Activated CD8-positive, alpha-beta memory T cell treated with anti-CD3 and anti-CD28 coated beads, Interleukin-2, amount 10 ng/mL, durations not matched to agents 7 days and 5 days (primary cell): ENCODE results near the gene CPSF7. TPM values are rescaled to one million over a fixed set of nuclear protein-coding genes. Genes with fewer than 3 reads are reported as not detected.

Experiments
- ATAC-seq: fragments of 150-1000 bp; cut with Tn5 transposase; one replicate; pipeline ENCODE4 v1.10.0; 2021; ENCODE audit warnings: moderate library complexity
- CTCF ChIA-PET: fragments of 350-600 bp; sonication (Branson Sonifier 250); formaldehyde crosslinking; loops from one replicate; lab custom pipeline; 2021; ENCODE audit warnings: antibody characterized with exemption; lab: Charles Lee
- DNase-seq: peaks from one replicate; pipeline ENCODE4 v3.0.0-alpha.2; 2020
- H3K27ac Mint-ChIP-seq: one replicate; pipeline ENCODE4 v1.8.0; 2021; ENCODE audit warnings: mild to moderate bottlenecking, mixed read lengths
- H3K27me3 Mint-ChIP-seq: one replicate; pipeline ENCODE4 v1.8.0; 2021; ENCODE audit warnings: mixed read lengths
- H3K36me3 Mint-ChIP-seq: one replicate; pipeline ENCODE4 v1.8.0; 2021; ENCODE audit warnings: mild to moderate bottlenecking, mixed read lengths
- H3K4me1 Mint-ChIP-seq: one replicate; pipeline ENCODE4 v1.8.0; 2021; ENCODE audit warnings: mixed read lengths
- H3K4me3 Mint-ChIP-seq: one replicate; pipeline ENCODE4 v1.8.0; 2021; ENCODE audit warnings: mild to moderate bottlenecking, moderate library complexity, mixed read lengths
- H3K9me3 Mint-ChIP-seq: one replicate; pipeline ENCODE4 v1.8.0; 2022; ENCODE audit warnings: low read depth, mixed read lengths
- total RNA-seq, 2 experiments: library from RNA; stranded (reverse); gene quantifications; one replicate each; pipeline ENCODE4 v1.2.3, GENCODE V29; 2021

Gene CPSF7
- total RNA-seq, 2 experiments from 2014 or later: 103 to 118 TPM

- Mint-ChIP-seq H3K4me3 (no peak overlapping the region), H3K4me1 (peaks cover 19% of the 10 kb centered on the region), H3K27me3 (no peaks in the 10 kb centered on the region), H3K9me3 (peaks cover 2% of the 10 kb centered on the region), H3K27ac (no peak overlapping the region), H3K36me3 (peaks cover 63% of the 10 kb centered on the region)
- DNase-seq (no peak), ATAC-seq (peak; percentile 45)
- CTCF ChIA-PET: interaction anchor here (1.2 to 4.5 kb wide), 3 partner anchors 13 to 35 kb away, joined by 3 to 23 read pairs (median 12); no protein-coding TSS in a partner anchor
These were observed 59.3 kb downstream of the CPSF7 start for GRCh38 chr11:61370349-61371005.

GRCh38 chr11:61369372-61370348 lies 60.1 kb downstream of the CPSF7 start:
- no peak for ATAC-seq
- CTCF ChIA-PET: interaction anchor here (0.7 to 4.5 kb wide), 4 partner anchors 12 to 34 kb away, joined by 3 to 23 read pairs (median 8); partner anchors contain the start of gene TMEM216
- no peaks in the 10 kb centered on the region for H3K27me3 Mint-ChIP-seq
- peak overlapping the region; percentile 22 for H3K27ac Mint-ChIP-seq
- peaks cover 2% of the 10 kb centered on the region for H3K9me3 Mint-ChIP-seq
- H3K4me1 Mint-ChIP-seq: peaks cover 19% of the 10 kb centered on the region
- H3K36me3 Mint-ChIP-seq: peaks cover 58% of the 10 kb centered on the region
- no peak overlapping the region for H3K4me3 Mint-ChIP-seq
- no peak for DNase-seq

DNA sequence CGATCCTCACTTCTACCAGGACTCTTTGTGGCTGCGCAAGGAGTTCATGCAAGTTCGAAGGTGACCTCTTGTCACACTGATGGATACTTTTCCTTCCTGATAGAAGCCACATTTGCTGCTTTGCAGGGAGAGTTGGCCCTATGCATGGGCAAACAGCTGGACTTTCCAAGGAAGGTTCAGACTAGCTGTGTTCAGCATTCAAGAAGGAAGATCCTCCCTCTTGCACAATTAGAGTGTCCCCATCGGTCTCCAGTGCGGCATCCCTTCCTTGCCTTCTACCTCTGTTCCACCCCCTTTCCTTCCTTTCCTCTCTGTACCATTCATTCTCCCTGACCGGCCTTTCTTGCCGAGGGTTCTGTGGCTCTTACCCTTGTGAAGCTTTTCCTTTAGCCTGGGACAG lies 61.1 kb downstream of the CPSF7 start:
- H3K27ac Mint-ChIP-seq: no peak overlapping the region
- H3K4me1 Mint-ChIP-seq: peaks cover 23% of the 10 kb centered on the region
- no peak overlapping the region for H3K4me3 Mint-ChIP-seq
- DNase-seq: no peak
- CTCF ChIA-PET: interaction anchor here (4.5 kb wide), 1 partner anchor 17 kb away, joined by 23 read pairs; no protein-coding TSS in a partner anchor
- ATAC-seq: no peak
- no peaks in the 10 kb centered on the region for H3K27me3 Mint-ChIP-seq
- peaks cover 61% of the 10 kb centered on the region for H3K36me3 Mint-ChIP-seq
- H3K9me3 Mint-ChIP-seq: peaks cover 2% of the 10 kb centered on the region

GRCh38 chr11:61367406-61367805 lies 62.4 kb downstream of the CPSF7 start:
- H3K4me1 Mint-ChIP-seq: peaks cover 35% of the 10 kb centered on the region
- H3K27me3 Mint-ChIP-seq: no peaks in the 10 kb centered on the region
- no peak for DNase-seq
- ATAC-seq: no peak
- CTCF ChIA-PET: interaction anchor here (1.0 to 16.7 kb wide), 3 partner anchors 25 to 73 kb away, joined by 3 to 180 read pairs (median 3); partner anchors contain the start of genes DDB1 and TKFC
- peaks cover 2% of the 10 kb centered on the region for H3K9me3 Mint-ChIP-seq
- peaks cover 61% of the 10 kb centered on the region for H3K36me3 Mint-ChIP-seq
- H3K27ac Mint-ChIP-seq: no peak overlapping the region
- no peak overlapping the region for H3K4me3 Mint-ChIP-seq

DNA sequence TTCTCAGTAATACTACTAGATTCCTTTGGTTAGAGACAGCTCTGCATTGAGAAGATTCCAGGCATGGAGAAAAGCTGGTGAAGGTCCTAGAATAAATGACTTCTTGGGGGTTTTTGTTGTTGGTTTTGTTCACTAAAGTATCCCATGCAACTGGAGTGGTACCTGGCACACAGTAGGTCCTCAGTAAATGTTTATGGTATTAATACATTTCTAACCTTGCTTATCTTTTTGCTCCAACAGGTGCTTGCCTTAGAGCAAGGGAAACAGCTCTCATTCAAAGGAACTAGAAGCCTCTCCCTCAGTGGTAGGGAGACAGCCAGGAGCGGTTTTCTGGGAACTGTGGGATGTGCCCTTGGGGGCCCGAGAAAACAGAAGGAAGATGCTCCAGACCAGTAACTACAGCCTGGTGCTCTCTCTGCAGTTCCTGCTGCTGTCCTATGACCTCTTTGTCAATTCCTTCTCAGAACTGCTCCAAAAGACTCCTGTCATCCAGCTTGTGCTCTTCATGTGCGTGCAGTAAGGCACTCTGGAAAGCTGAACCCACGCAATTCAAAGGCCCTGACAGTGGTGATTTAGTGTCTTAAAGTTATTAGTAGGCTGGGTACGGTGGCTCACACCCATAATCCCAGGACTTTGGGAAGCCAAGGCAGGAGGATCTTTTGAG lies 65.6 kb downstream of the CPSF7 start:
- CTCF ChIA-PET: interaction anchor here (2.3 to 16.7 kb wide), 3 partner anchors 21 to 71 kb away, joined by 10 to 180 read pairs (median 54); partner anchors contain the start of genes DDB1 and TKFC
- Mint-ChIP-seq H3K27ac (peak overlapping the region; percentile 54), H3K36me3 (peaks cover 38% of the 10 kb centered on the region), H3K27me3 (no peaks in the 10 kb centered on the region), H3K9me3 (no peaks in the 10 kb centered on the region), H3K4me1 (peaks cover 41% of the 10 kb centered on the region), H3K4me3 (peak overlapping the region; percentile 99)
- DNase-seq: no peak
- no peak for ATAC-seq

DNA sequence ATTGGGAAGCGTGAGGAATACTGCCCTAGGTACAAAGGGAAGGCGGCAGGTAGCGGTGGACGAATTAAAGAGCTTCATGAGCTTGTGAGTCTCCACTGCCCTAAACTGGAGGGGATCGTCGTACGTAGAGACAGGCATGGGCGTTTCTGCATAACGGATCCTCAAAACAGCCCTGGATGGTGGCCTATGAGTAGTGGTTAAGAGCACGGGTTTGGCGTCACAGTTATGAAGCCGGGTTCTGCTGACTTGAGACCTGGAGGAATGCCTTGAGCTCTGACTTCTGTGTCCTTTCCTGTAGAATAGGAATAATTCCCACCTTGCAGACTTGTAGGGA lies 67.3 kb downstream of the CPSF7 start:
- Mint-ChIP-seq H3K27me3 (no peaks in the 10 kb centered on the region), H3K4me3 (peak overlapping the region; percentile 99), H3K9me3 (no peaks in the 10 kb centered on the region), H3K27ac (peak overlapping the region; percentile 98), H3K4me1 (peaks cover 40% of the 10 kb centered on the region), H3K36me3 (peaks cover 30% of the 10 kb centered on the region)
- ATAC-seq: peak; percentile 17
- peak; percentile 66 for DNase-seq
- CTCF ChIA-PET: interaction anchor here (0.9 to 16.7 kb wide), 11 partner anchors 9 to 84 kb away, joined by 3 to 180 read pairs (median 7); partner anchors contain the start of genes DDB1, TKFC and VWCE

GRCh38 chr11:61361741-61362541 lies 67.8 kb downstream of the CPSF7 start, which contains the start of the genes CYB561A3 and TMEM138:
Gene CYB561A3, minus strand, starts transcription at chr11:61361882. Its CDS starts 5,169 bp downstream, at chr11:61356713.
Gene TMEM138, plus strand, starts transcription at chr11:61362374. Its CDS starts 2,017 bp downstream, at chr11:61364391.
- Mint-ChIP-seq H3K9me3 (no peaks in the 10 kb centered on the region), H3K36me3 (peaks cover 25% of the 10 kb centered on the region), H3K4me3 (peak within 1 kb of the TSS; percentile 99), H3K27ac (peak within 1 kb of the TSS; percentile 98), H3K4me1 (peaks cover 40% of the 10 kb centered on the region), H3K27me3 (no peaks in the 10 kb centered on the region)
- CTCF ChIA-PET: interaction anchor here (0.7 to 16.7 kb wide), 13 partner anchors 10 to 84 kb away, joined by 3 to 180 read pairs (median 4); partner anchors contain the start of genes CPSF7, DDB1, SDHAF2 and TKFC
- peak; percentile 95 for ATAC-seq
- DNase-seq: peak; percentile 96

DNA sequence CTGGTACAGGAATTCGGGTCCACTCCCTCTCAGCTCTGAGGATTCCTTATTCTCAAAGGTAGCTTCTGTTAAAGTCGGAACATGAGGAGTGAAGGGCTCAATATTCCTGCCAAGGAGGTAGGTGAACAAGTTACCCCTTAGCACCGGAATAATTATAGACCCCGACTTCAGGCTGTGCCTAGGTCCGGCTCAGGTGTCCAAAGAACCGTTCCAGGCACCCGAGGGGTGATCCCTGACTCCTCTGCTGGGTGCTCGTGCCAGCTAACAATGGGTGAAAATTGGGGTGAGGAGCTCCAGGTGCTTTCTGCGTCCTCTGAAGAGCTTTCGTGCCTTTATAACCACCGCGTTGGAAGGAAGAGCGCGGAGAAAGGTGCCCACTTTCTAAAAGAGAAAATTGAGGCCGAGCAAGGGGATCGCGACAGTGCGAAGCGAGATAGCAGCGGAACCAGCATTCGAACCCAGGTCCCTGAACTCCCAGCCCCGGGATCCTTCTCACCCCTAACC lies 68.5 kb downstream of the CPSF7 start:
- CTCF ChIA-PET: interaction anchor here (0.7 to 16.7 kb wide), 10 partner anchors 11 to 85 kb away, joined by 3 to 180 read pairs (median 6); partner anchors contain the start of genes CPSF7, DDB1, SDHAF2 and TKFC
- H3K27ac Mint-ChIP-seq: peak overlapping the region; percentile 98
- H3K4me3 Mint-ChIP-seq: peak overlapping the region; percentile 99
- no peaks in the 10 kb centered on the region for H3K27me3 Mint-ChIP-seq
- DNase-seq (no peak), ATAC-seq (no peak)
- H3K9me3 Mint-ChIP-seq: no peaks in the 10 kb centered on the region
- H3K36me3 Mint-ChIP-seq: peaks cover 19% of the 10 kb centered on the region
- peaks cover 40% of the 10 kb centered on the region for H3K4me1 Mint-ChIP-seq

GRCh38 chr11:61359516-61359915 lies 70.3 kb downstream of the CPSF7 start:
- Mint-ChIP-seq H3K9me3 (no peaks in the 10 kb centered on the region), H3K27ac (peak overlapping the region; percentile 9), H3K4me3 (no peak overlapping the region), H3K36me3 (peaks cover 19% of the 10 kb centered on the region), H3K27me3 (no peaks in the 10 kb centered on the region), H3K4me1 (peaks cover 40% of the 10 kb centered on the region)
- no peak for ATAC-seq
- CTCF ChIA-PET: interaction anchor here (2.3 to 16.7 kb wide), 2 partner anchors 23 to 26 kb away, joined by 12 to 180 read pairs; partner anchors contain the start of genes DDB1 and TKFC
- no peak for DNase-seq

DNA sequence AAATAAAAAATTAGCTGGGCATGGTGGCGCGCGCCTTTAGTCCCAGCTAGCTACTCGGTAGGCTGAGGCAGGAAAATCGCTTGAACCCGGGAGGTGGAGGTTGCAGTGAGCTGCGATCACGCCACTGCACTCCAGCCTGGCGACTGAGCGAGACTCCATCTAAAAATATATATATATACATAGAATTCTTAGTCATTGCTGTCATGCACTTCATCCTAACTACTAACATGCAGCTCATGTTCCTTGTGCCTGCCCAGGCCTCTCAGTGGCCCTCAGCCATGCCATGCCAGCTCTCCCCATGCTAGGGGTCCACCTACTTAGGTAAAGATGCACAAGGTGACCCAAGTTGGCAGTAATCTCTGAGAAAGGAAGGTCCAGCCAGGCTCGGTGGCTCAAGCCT lies 71.2 kb downstream of the CPSF7 start:
- Mint-ChIP-seq H3K36me3 (peaks cover 11% of the 10 kb centered on the region), H3K27me3 (no peaks in the 10 kb centered on the region), H3K9me3 (no peaks in the 10 kb centered on the region), H3K4me3 (no peak overlapping the region), H3K4me1 (peaks cover 35% of the 10 kb centered on the region), H3K27ac (no peak overlapping the region)
- ATAC-seq (no peak), DNase-seq (no peak)
- CTCF ChIA-PET: interaction anchor here (0.7 to 16.7 kb wide), 4 partner anchors 22 to 147 kb away, joined by 3 to 180 read pairs (median 8); partner anchors contain the start of genes DDB1, TKFC and VWCE

GRCh38 chr11:61357894-61358239 lies 71.9 kb downstream of the CPSF7 start:
- ATAC-seq (no peak), DNase-seq (no peak)
- H3K27me3 Mint-ChIP-seq: no peaks in the 10 kb centered on the region
- CTCF ChIA-PET: interaction anchor here (1.3 to 16.7 kb wide), 2 partner anchors 13 to 21 kb away, joined by 3 to 180 read pairs; partner anchors contain the start of genes DDB1 and TKFC
- H3K4me3 Mint-ChIP-seq: no peak overlapping the region
- H3K4me1 Mint-ChIP-seq: peaks cover 28% of the 10 kb centered on the region
- H3K27ac Mint-ChIP-seq: no peak overlapping the region
- H3K9me3 Mint-ChIP-seq: no peaks in the 10 kb centered on the region
- H3K36me3 Mint-ChIP-seq: peaks cover 13% of the 10 kb centered on the region
